ENCODE results near the gene CDH23. TPM values are rescaled to one million over a fixed set of nuclear protein-coding genes. Genes with fewer than 3 reads are reported as not detected.
A peak's percentile ranks its signal among the peaks of the same experiment; 100 is the strongest.

The CDH23 gene
- total and polyA plus RNA-seq, 2 of the 8 experiments (the other 6 are each of a cell fraction or from before 2014, with no cell fraction given): 1.9 to 4.9 TPM

DNA sequence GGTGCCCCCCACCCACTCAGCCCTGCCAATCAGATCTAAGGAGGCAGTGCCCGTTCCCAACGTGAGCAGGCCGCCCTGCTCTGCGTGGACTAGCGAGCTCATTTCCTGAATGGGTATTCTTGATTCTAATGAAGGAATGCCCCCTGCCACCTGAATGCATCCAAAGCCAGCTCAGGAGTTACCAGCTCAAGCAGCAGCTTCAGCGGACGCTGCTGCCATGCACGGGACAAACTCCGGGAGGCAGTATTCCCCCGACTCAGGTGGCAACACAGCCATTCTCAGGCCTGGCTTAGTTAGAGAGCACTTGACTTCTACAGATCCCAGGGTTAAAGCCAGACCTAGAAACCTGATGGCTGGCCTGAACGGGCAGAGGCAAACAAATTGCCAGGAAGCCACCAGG is 428.5 kb downstream of the CDH23 start:
- Histone ChIP-seq H3K4me2 (ENCODE audit: insufficient read depth in 1 of 2, low read depth in 2 of 2, low read length in 2 of 2) (no peak overlapping the region), H2AFZ (ENCODE audit: low read length) (no peak overlapping the region), H4K5ac (ENCODE audit: insufficient read length, low read depth, low read length) (no peak overlapping the region), H3K23ac (ENCODE audit: insufficient read length) (no peak overlapping the region), H3K79me2 (ENCODE audit: control insufficient read depth in 1 of 2, insufficient read depth in 2 of 2, low read length in 2 of 2) (0 out of 4 replicates have a peak, but pooled peaks cover 0 to 2% of the 10 kb centered on the region in 2 experiments), H2BK12ac (ENCODE audit: low read depth, low read length) (no peak overlapping the region), H3K9ac (replicated peaks in 1 of 4; ENCODE audit: extremely low read depth in 1 of 4, low read depth in 3 of 4, low read length in 3 of 4) (no peak overlapping the region), H2BK120ac (replicated peaks; ENCODE audit: low read depth, low read length) (no peak overlapping the region), H3K79me1 (ENCODE audit: low read depth, low read length) (peaks cover 2% of the 10 kb centered on the region; the same call in 1 of the 2 replicates), H3K23me2 (ENCODE audit: low read depth, low read length) (no peaks in the 10 kb centered on the region), H3K27me3 (replicated peaks in 1 of 4; ENCODE audit: control insufficient read depth in 3 of 4, extremely low read depth in 1 of 4, insufficient read depth in 3 of 4, low read length in 3 of 4) (no peaks in the 10 kb centered on the region), H4K20me1 (replicated peaks in 1 of 2; ENCODE audit: control insufficient read depth in 1 of 2, insufficient read depth in 2 of 2, low read length in 2 of 2) (peaks cover 0 to 11% of the 10 kb centered on the region in 2 experiments), H3K9me3 (ENCODE audit: insufficient read depth in 2 of 2, low read depth in 1 of 2, low read length in 1 of 2) (no peaks in the 10 kb centered on the region), H3K27ac (ENCODE audit: low read depth, low read length) (no peak overlapping the region), H3K14ac (ENCODE audit: insufficient read length) (no peak overlapping the region), H3K56ac (replicated peaks; ENCODE audit: insufficient read length, low read depth, low read length) (no peak overlapping the region), H2BK15ac (ENCODE audit: low read length) (no peak overlapping the region), H4K8ac (ENCODE audit: extremely low read depth, insufficient read depth, low read length) (no peak overlapping the region), H2BK5ac (ENCODE audit: low read depth, low read length) (no peak overlapping the region; the same call in 1 of the 2 replicates), H3K4ac (replicated peaks; ENCODE audit: insufficient read length, low read depth, low read length) (no peak overlapping the region), H4K91ac (replicated peaks; ENCODE audit: insufficient read length, low read length) (no peak overlapping the region), H2BK20ac (ENCODE audit: low read length) (no peak overlapping the region), H3K36me3 (ENCODE audit: control insufficient read depth in 2 of 4, insufficient read depth in 4 of 4, low read length in 3 of 4) (peaks cover 51 to 92% (median 79%) of the 10 kb centered on the region in 4 experiments), H3K4me3 (ENCODE audit: extremely low read depth in 1 of 4, insufficient read depth in 2 of 4, low read depth in 3 of 4, low read length in 4 of 4) (no peak overlapping the region), H2AK5ac (ENCODE audit: low read depth, low read length) (no peak overlapping the region), H3K4me1 (replicated peaks in 1 of 4; ENCODE audit: control insufficient read depth in 3 of 4, insufficient read depth in 4 of 4, low read length in 3 of 4) (peaks cover 0 to 2% (median 0%) of the 10 kb centered on the region in 4 experiments; a peak in 1 of 7 replicates), H3K18ac (ENCODE audit: extremely low read depth, low read length) (no peak overlapping the region)
- FAIRE-seq: no peak
- ChIA-PET CTCF (ENCODE audit: partially characterized antibody) (interaction anchor here (1.6 to 3.5 kb wide), 5 partner anchors 9 to 71 kb away, joined by 5 to 23 read pairs (median 10); no protein-coding TSS in a partner anchor), POLR2A (ENCODE audit: partially characterized antibody) (interaction anchor here (0.6 to 1.0 kb wide), 2 partner anchors 10 to 53 kb away, joined by 3 read pairs; no protein-coding TSS in a partner anchor)
- TF ChIP-seq SIRT6 (IDR thresholded peaks at IDR 0.05; ENCODE audit: low read length) (no peak), RAD21 (IDR thresholded peaks at IDR 0.05 in 1 of 2, conservative IDR thresholded peaks at IDR 0.05 in 1 of 2; ENCODE audit: low read depth in 2 of 2, low read length in 2 of 2) (peak; percentile 11 to 28; a peak in 2 of 4 replicates), SUZ12 (IDR thresholded peaks at IDR 0.05; ENCODE audit: low read length) (no peak), CEBPB (IDR thresholded peaks at IDR 0.05; ENCODE audit: low read depth, low read length) (no peak), TAF7 (optimal IDR thresholded peaks at IDR 0.05; ENCODE audit: borderline replicate concordance, low read depth, low read length) (no peak), NRF1 (IDR thresholded peaks at IDR 0.05; ENCODE audit: low read depth, low read length) (no peak), CREB1 (IDR thresholded peaks at IDR 0.05) (no peak), YY1 (IDR thresholded peaks at IDR 0.05; ENCODE audit: low read depth, low read length) (no peak)
- TF ChIP-seq, protein P1, sequence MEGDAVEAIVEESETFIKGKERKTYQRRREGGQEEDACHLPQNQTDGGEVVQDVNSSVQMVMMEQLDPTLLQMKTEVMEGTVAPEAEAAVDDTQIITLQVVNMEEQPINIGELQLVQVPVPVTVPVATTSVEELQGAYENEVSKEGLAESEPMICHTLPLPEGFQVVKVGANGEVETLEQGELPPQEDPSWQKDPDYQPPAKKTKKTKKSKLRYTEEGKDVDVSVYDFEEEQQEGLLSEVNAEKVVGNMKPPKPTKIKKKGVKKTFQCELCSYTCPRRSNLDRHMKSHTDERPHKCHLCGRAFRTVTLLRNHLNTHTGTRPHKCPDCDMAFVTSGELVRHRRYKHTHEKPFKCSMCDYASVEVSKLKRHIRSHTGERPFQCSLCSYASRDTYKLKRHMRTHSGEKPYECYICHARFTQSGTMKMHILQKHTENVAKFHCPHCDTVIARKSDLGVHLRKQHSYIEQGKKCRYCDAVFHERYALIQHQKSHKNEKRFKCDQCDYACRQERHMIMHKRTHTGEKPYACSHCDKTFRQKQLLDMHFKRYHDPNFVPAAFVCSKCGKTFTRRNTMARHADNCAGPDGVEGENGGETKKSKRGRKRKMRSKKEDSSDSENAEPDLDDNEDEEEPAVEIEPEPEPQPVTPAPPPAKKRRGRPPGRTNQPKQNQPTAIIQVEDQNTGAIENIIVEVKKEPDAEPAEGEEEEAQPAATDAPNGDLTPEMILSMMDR (IDR thresholded peaks at IDR 0.05; ENCODE audit: control extremely low read depth in 1 of 3, insufficient read depth in 1 of 3, low read depth in 1 of 3, low read length in 3 of 3): peak; percentile 13 to 41 (median 31); a peak in 2 of 4 replicates
- 77% methylated on average over 11 of the region's 11 CpGs; no CpG with 5 or more reads in 1 of the 2 experiments for WGBS, 2 experiments (ENCODE audit: extremely low coverage in 1 of 2, insufficient coverage in 1 of 2, insufficient read length in 1 of 2, insufficient replicate concordance in 2 of 2, low coverage in 1 of 2, low lambda C conversion rate in 2 of 2, missing lambda C conversion rate in 1 of 2)
- DNase-seq (ENCODE audit: low read depth in 1 of 2, low spot score in 2 of 2): no peak
